ENCODE measurements around the gene MTMR2.

The MTMR2 gene

GRCh38 chr11:95803973-95804372 lies 119.9 kb downstream of the MTMR2 start:
- DNase-seq (ENCODE audit: low spot score) = no peak
- Histone ChIP-seq H3K27ac (no peak overlapping the region), H3K4me3 (no peak overlapping the region)
- TF ChIP-seq, protein P1, sequence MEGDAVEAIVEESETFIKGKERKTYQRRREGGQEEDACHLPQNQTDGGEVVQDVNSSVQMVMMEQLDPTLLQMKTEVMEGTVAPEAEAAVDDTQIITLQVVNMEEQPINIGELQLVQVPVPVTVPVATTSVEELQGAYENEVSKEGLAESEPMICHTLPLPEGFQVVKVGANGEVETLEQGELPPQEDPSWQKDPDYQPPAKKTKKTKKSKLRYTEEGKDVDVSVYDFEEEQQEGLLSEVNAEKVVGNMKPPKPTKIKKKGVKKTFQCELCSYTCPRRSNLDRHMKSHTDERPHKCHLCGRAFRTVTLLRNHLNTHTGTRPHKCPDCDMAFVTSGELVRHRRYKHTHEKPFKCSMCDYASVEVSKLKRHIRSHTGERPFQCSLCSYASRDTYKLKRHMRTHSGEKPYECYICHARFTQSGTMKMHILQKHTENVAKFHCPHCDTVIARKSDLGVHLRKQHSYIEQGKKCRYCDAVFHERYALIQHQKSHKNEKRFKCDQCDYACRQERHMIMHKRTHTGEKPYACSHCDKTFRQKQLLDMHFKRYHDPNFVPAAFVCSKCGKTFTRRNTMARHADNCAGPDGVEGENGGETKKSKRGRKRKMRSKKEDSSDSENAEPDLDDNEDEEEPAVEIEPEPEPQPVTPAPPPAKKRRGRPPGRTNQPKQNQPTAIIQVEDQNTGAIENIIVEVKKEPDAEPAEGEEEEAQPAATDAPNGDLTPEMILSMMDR (IDR thresholded peaks at IDR 0.05) = no peak

- TF ChIP-seq, protein P1 (IDR thresholded peaks at IDR 0.05) = no peak
- Histone ChIP-seq H3K4me3 (no peak overlapping the region), H3K27ac (no peak overlapping the region)
- no peak for DNase-seq (ENCODE audit: low spot score)
Measured at GRCh38 chr11:95802806-95803205, 121.1 kb downstream of the MTMR2 start.

DNA sequence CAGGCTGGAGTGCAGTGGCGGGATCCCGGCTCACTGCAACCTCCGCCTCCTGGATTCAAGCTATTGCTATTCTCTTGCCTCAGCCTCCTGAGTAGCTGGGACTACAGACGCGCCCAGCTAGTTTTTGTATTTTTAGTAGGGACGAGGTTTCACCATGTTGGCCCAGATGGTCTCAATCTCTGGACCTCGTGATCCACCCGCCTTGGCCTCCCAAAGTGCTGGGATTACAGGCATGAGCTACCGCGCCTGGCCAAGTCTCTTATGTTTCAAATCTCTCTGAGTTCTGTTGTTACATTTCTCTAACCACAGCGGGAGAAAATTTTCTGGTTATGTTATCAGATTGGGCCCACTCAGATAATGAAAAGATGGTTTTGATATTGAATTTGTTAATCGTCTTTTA lies 123.5 kb downstream of the MTMR2 start:
- Histone ChIP-seq H3K27ac (no peak overlapping the region), H3K4me3 (no peak overlapping the region)
- DNase-seq (ENCODE audit: low spot score) = no peak
- TF ChIP-seq, protein P1 (IDR thresholded peaks at IDR 0.05) = no peak

GRCh38 chr11:95799546-95799945 lies 124.4 kb downstream of the MTMR2 start:
- H3K4me3 ChIP-seq = no peak overlapping the region
- TF ChIP-seq, protein P1 (IDR thresholded peaks at IDR 0.05) = no peak
- no peak for DNase-seq (ENCODE audit: low spot score)
- H3K27ac ChIP-seq = no peak overlapping the region

GRCh38 chr11:95796501-95796900 lies 127.4 kb downstream of the MTMR2 start:
- no peak for DNase-seq (ENCODE audit: low spot score)

GRCh38 chr11:95795627-95796295 lies 128.1 kb downstream of the MTMR2 start:
- H3K27ac ChIP-seq = no peak overlapping the region
- no peak overlapping the region for H3K4me3 ChIP-seq
- DNase-seq (ENCODE audit: low spot score) = no peak
- TF ChIP-seq, protein P1 (IDR thresholded peaks at IDR 0.05) = no peak

More at GRCh38 chr11:95796501-95796900, 127.4 kb downstream of the MTMR2 start:
- H3K27ac ChIP-seq = no peak overlapping the region
- TF ChIP-seq, protein P1 (IDR thresholded peaks at IDR 0.05) = no peak
- H3K4me3 ChIP-seq = no peak overlapping the region

DNA sequence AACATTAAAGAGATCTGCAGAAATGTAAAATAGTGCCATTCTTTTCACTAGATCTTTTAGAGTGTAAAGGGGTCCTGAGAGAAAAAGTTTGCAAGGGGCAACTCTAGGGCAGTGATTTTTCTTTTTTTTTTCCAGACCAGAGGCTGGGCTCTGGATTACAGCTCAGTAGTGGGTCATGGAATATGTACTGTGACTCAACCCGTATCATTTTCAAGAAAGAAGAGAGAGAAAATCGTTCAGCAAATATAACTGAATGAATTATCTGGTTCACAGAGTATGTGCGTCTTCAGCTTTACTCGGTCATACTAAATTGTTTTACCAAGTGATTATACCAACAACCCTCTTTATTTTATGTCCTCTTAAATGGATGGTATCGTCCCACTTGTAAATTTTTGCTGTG lies 129.8 kb downstream of the MTMR2 start:
- Histone ChIP-seq H3K4me3 (no peak overlapping the region), H3K27ac (no peak overlapping the region)
- no peak for DNase-seq (ENCODE audit: low spot score)
- TF ChIP-seq, protein P1 (IDR thresholded peaks at IDR 0.05) = no peak

Measured in coronary artery (tissue), 2 donors.